Stimulated activated CD4-positive, alpha-beta T cell treated with anti-CD3 and anti-CD28 coated beads, TNF-alpha, amount 100 ng/mL, for 4 hours (primary cell): ENCODE data around the gene PPP1R8.
"Not testable (repeated sequence)": the region's sequence is repeated elsewhere in the genome, so short reads cannot be mapped to it uniquely, and the experiment has no call there.

Source experiments
- DNase-seq, 3 experiments: peaks; one replicate each; pipeline ENCODE4 v3.0.0-alpha.2; 2020; ENCODE audit warnings: low read depth in 3 of 3

PPP1R8 gene

GRCh38 chr1:27830621-27831440 lies at the start of gene PPP1R8:
TSS of gene PPP1R8 (plus strand) at chr1:27830782. CDS start at chr1:27830836, 54 bp downstream.
- DNase-seq: peak; percentile 67 to 81 (median 80)

- no peak for DNase-seq
Measured at GRCh38 chr1:27782950-27783349, 47.6 kb upstream of the PPP1R8 start.

- no peak for DNase-seq
Measured at GRCh38 chr1:27784700-27785099, 45.9 kb upstream of the PPP1R8 start.

- no peak for DNase-seq
Measured at GRCh38 chr1:27785781-27786455, 44.7 kb upstream of the PPP1R8 start.

- DNase-seq: no peak
Measured at GRCh38 chr1:27787895-27788294, 42.7 kb upstream of the PPP1R8 start.

GRCh38 chr1:27789540-27790041 lies 41.0 kb upstream of the PPP1R8 start:
- DNase-seq: no peak

- not testable (repeated sequence) for DNase-seq
Measured at GRCh38 chr1:27790270-27790669, 40.3 kb upstream of the PPP1R8 start.

- no peak for DNase-seq
Measured at GRCh38 chr1:27795601-27796000, 35.0 kb upstream of the PPP1R8 start.

- DNase-seq: no peak
Measured at GRCh38 chr1:27804791-27805190, 25.8 kb upstream of the PPP1R8 start.

- DNase-seq: no peak
Measured at GRCh38 chr1:27806758-27807157, 23.8 kb upstream of the PPP1R8 start.

GRCh38 chr1:27807385-27807784 lies 23.2 kb upstream of the PPP1R8 start:
- no peak for DNase-seq

- DNase-seq: not testable (repeated sequence)
Measured at GRCh38 chr1:27808131-27808530, 22.5 kb upstream of the PPP1R8 start.

- no peak for DNase-seq
Measured at GRCh38 chr1:27809883-27810282, 20.7 kb upstream of the PPP1R8 start.

- DNase-seq: no peak
Measured at GRCh38 chr1:27811741-27812500, 18.7 kb upstream of the PPP1R8 start.

GRCh38 chr1:27816921-27817630 lies 13.5 kb upstream of the PPP1R8 start:
- no peak for DNase-seq

GRCh38 chr1:27821761-27822315 lies 8.7 kb upstream of the PPP1R8 start:
- no peak for DNase-seq

- no peak for DNase-seq
Measured at GRCh38 chr1:27823784-27824183, 6.8 kb upstream of the PPP1R8 start.

- no peak for DNase-seq
Measured at GRCh38 chr1:27824411-27824810, 6.2 kb upstream of the PPP1R8 start.

- DNase-seq: not testable (repeated sequence)
Measured at GRCh38 chr1:27829339-27829960, 1.1 kb upstream of the PPP1R8 start.

- DNase-seq: no peak
Measured at GRCh38 chr1:27831568-27832410, 1.2 kb downstream of the PPP1R8 start.
